Measurements from ENCODE around the gene IDH1.
"Not testable (repeated sequence)": the region's sequence is repeated elsewhere in the genome, so short reads cannot be mapped to it uniquely, and the experiment has no call there.

IDH1 gene

GRCh38 chr2:208256192-208256782 is 1.4 kb upstream of the IDH1 start:
- DNase-seq = peak in 1 of 2 experiments; percentile 9

DNA sequence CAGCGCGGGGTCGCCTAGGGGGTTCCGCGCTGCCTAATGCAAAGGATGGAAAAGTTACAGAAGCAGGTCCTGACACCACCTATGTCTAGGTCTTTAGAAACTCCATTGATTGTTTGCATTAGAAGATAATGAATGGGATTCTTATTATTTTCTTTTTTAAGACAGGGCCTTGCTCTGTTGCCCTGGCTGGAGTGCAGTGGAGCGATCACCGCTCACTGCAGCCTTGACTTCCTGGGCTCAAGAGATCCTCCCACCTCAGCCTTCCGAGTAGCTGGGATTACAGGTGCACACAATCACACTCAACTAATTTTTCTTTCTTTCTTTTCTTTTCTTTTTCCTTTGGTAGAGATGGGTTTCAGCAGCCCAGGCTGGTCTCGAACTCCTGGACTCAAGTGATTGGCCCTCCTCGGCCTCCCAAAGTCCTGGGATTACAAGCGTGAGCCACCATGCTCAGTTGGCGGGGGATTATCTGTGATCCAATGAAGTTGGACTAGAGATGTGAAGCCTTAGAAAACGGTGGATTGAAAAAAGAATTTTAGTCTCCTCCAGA is 761 bp upstream of the IDH1 start:
- no peak for DNase-seq

- peak; percentile 92 to 94 for DNase-seq
Measured at GRCh38 chr2:208254118-208254870, 577 bp downstream of the IDH1 start.

DNA sequence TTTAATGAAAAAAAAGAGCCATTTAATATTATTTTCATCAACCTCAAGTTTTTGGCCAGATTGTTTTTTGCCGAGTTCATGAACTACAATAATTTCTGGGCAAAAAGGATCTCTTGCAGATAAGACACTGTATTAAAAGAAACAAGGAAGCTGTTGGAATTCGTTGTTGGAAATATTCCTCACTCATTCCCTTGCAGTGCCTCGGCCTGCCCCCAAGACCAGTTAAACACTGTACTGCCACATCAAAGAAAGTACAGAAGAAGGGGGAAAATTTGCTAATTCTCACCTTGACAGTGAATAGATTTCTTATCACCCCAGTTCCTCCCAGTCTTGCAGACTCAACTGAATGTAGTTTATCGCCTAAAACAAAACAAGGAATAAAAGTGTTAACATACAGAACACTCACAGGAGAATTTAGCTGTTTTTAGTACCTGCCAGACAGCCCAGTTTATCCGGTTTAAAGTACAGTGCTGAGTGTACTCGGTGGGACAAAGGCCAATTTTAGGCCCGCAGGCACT is 1.2 kb downstream of the IDH1 start:
- DNase-seq = no peak

GRCh38 chr2:208252716-208253492 is 2.0 kb downstream of the IDH1 start:
- DNase-seq = peak; percentile 23 to 32

GRCh38 chr2:208251098-208251497 is 3.8 kb downstream of the IDH1 start:
- DNase-seq = no peak

- DNase-seq = peak; percentile 70 to 73
Measured at GRCh38 chr2:208250388-208250787, 4.5 kb downstream of the IDH1 start.

GRCh38 chr2:208249296-208249695 is 5.6 kb downstream of the IDH1 start:
- DNase-seq = no peak

- no peak for DNase-seq
Measured at GRCh38 chr2:208248601-208249000, 6.3 kb downstream of the IDH1 start.

GRCh38 chr2:208245746-208246145 is 9.1 kb downstream of the IDH1 start:
- DNase-seq = peak in 1 of 2 experiments; percentile 18

- DNase-seq = no peak
Measured at GRCh38 chr2:208244422-208244821, 10.4 kb downstream of the IDH1 start.

DNA sequence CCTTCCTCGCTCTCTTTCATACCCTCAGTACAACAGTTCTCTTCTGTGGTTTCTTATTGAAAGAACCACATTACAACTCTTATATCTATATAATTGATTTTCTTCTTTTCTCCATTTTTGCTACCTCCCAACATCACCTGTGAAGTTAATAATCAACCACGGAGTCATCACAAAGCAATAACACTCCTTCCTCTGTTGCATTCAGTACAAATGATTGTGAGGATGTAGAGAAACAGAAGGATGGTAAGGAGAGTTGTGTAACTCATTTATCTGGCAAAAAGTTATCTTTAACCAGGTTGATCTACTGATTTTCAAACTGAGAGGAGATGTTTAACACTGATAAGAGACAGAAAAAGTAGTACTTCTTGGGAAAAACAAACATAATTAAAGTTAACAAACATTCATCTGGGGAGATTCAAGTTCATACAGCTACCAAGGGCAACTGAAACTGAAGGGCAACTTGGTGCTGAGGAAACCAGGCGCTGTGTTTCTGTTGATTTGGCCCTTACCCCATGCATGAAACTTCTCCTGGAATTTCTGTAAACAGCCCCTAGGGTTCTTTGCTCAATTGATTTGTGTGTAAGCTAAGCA is 14.2 kb downstream of the IDH1 start:
- no peak for DNase-seq

DNA sequence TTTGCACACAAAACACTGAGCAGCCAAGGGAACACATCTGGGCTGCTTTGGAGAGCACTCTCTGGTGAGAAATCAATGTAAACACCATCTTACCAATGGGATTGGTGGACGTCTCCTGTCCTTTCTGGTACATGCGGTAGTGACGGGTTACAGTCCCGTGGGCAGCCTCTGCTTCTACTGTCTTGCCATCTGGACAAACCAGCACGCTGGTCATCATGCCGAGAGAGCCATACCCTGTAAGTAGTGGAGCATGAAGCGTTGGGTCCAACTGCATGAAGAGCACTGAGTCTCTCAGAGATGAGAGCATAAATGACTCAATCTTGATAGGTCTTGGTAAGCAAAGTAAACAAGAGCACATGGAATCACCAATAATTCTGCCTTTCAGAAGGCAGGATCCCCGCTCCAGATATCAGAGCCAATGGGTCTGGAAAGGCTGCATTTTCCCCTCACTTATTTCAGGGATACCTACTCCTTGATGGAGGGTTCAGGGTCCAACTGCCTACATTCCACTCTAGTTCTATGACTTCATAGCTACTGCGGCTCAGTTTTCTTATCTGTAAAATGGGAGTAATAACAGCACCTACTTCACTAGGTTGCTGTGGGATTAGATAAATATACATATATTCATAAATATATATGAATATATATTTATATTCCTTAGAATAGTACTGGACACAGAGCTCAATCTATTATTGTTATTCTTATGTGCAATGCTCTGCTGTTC is 14.9 kb downstream of the IDH1 start:
- no peak for DNase-seq

GRCh38 chr2:208235860-208236259 is 19.0 kb downstream of the IDH1 start:
- DNase-seq = no peak

DNA sequence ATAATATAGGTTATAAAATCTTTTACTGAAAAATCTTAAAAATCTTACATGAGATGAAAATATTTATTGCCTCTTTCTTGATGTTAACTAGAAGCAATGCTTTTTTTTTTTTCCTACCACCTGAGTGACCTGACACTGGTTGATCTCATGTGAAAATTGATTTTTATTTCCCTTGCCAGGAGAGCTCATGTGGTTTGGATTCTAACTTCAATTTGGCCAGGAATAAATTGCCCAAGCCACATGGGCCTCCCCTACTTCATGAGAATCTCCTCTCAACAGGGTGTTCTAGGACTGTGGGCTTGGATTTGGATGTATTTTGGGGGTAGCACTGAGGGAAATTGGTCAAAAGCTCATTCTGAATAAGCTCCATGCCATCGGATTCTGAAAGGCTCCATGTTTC is 20.1 kb downstream of the IDH1 start:
- DNase-seq = no peak

GRCh38 chr2:208228476-208228875 is 26.4 kb downstream of the IDH1 start:
- DNase-seq = no peak

GRCh38 chr2:208227581-208228232 is 27.2 kb downstream of the IDH1 start:
- DNase-seq = no peak

GRCh38 chr2:208224802-208225201 is 30.1 kb downstream of the IDH1 start:
- no peak for DNase-seq

GRCh38 chr2:208222351-208222750 is 32.5 kb downstream of the IDH1 start:
- no peak for DNase-seq

DNA sequence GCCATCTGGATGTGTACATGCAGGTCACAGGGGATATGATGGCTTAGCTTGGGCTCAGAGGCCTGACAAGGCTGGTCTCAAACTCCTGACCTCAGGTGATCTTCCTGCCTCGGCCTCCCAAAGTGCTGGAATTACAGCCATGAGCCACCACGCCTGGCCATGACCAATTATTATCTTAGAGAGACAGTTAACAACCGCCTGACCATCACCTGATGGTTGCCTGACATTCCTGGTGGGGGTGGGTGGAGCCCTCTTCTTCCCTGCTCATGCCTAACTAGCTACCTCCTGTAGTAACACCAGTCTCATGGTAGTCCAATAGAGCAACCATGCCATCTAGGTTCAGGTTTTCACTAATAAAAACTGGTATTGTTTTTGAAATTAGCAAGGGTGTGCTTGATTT is 33.0 kb downstream of the IDH1 start:
- not testable (repeated sequence) for DNase-seq

- DNase-seq = no peak
Measured at GRCh38 chr2:208210688-208211451, 44.0 kb downstream of the IDH1 start.

Data from AML-193 (cell line).